ENCODE results near the gene PABPC1L.

The PABPC1L gene

DNA sequence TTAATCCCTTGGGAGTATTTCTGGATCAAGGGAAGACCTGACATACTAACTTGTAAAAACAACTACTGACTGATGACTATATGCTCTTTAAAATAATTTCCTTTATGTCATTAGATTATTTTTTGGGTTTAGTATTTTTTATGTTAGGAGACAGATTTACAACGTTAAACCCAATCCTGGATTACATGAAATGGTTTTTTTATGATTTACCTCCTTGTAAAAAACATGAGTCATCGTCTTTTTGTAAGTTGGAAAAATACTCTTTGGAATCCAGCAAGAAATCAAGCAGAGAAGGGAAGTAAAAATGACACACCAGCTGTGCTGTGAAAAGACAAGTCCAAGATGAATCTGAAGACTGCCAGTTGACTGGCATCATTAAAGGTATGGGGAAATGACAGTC, 63.2 kb downstream of the PABPC1L start:
- Histone ChIP-seq H3K9me3 (replicated peaks; ENCODE audit: insufficient read depth, low read length) (no peaks in the 10 kb centered on the region), H3K27ac (ENCODE audit: low read length) (no peak overlapping the region), H3K27me3 (replicated peaks; ENCODE audit: insufficient read depth, low read length) (no peaks in the 10 kb centered on the region), H4K20me1 (ENCODE audit: insufficient read depth, low read length) (no peaks in the 10 kb centered on the region), H2AFZ (ENCODE audit: low read length) (no peak overlapping the region), H3K9me2 (replicated peaks; ENCODE audit: insufficient read depth, low read length) (no peaks in the 10 kb centered on the region), H3F3A (ENCODE audit: insufficient read depth, low read length) (peaks cover 73% of the 10 kb centered on the region), H3K4me2 (ENCODE audit: low read depth, low read length) (peak overlapping the region; percentile 38; the same call in 1 of the 2 replicates), H3K79me2 (ENCODE audit: low read length) (peaks cover 88% of the 10 kb centered on the region), H3K4me1 (ENCODE audit: low read length) (peaks cover 61% of the 10 kb centered on the region), H3K9ac (ENCODE audit: low read length) (no peak overlapping the region), H3K36me3 (replicated peaks; ENCODE audit: insufficient read depth, low read length) (peaks cover 24% of the 10 kb centered on the region), H3K4me3 (ENCODE audit: low read length) (no peak overlapping the region)
- no peak for DNase-seq
- TF ChIP-seq EZH2phosphoT487 (IDR thresholded peaks at IDR 0.05; ENCODE audit: low read length) (no peak), CTCF (IDR thresholded peaks at IDR 0.05; ENCODE audit: low read length) (no peak), EZH2 (optimal IDR thresholded peaks at IDR 0.05; ENCODE audit: low read depth, low read length) (no peak)

DNA sequence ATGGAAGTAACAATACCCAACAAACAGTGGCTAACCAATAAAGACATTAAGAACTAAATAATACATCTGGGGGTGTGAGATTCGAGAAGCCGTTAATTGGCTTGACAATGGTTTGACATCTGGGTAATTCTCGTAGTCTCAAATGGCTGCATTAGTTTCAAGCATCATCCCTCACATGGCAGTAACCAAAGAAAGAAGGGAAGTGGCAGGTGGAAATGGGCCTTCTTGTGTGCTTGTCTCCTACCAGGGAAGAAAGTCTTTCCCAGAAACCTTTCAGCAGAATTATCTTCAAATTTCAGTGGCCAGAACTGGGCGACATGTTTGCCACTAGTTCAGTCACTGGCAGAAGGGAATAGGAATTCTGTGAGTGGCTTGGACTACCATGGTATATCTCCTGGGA, 66.8 kb downstream of the PABPC1L start:
- TF ChIP-seq EZH2 (optimal IDR thresholded peaks at IDR 0.05; ENCODE audit: low read depth, low read length) (no peak), CTCF (IDR thresholded peaks at IDR 0.05; ENCODE audit: low read length) (no peak), EZH2phosphoT487 (IDR thresholded peaks at IDR 0.05; ENCODE audit: low read length) (no peak)
- peaks cover 30% of the 10 kb centered on the region for H3K36me3 ChIP-seq (replicated peaks; ENCODE audit: insufficient read depth, low read length)
- H2AFZ ChIP-seq (ENCODE audit: low read length), result no peak overlapping the region
- H3K9me3 ChIP-seq (replicated peaks; ENCODE audit: insufficient read depth, low read length), result no peaks in the 10 kb centered on the region
- no peak overlapping the region for H3K4me3 ChIP-seq (ENCODE audit: low read length)
- H3K4me1 ChIP-seq (ENCODE audit: low read length), result peaks cover 65% of the 10 kb centered on the region
- peaks cover 56% of the 10 kb centered on the region for H3F3A ChIP-seq (ENCODE audit: insufficient read depth, low read length)
- no peaks in the 10 kb centered on the region for H3K9me2 ChIP-seq (replicated peaks; ENCODE audit: insufficient read depth, low read length)
- H3K27me3 ChIP-seq (replicated peaks; ENCODE audit: insufficient read depth, low read length), result no peaks in the 10 kb centered on the region
- H3K79me2 ChIP-seq (ENCODE audit: low read length), result peaks cover 90% of the 10 kb centered on the region
- H3K27ac ChIP-seq (ENCODE audit: low read length), result peak overlapping the region; percentile 99; the same call in 1 of the 2 replicates
- no peak for DNase-seq
- H3K9ac ChIP-seq (ENCODE audit: low read length), result no peak overlapping the region
- no peaks in the 10 kb centered on the region for H4K20me1 ChIP-seq (ENCODE audit: insufficient read depth, low read length)
- H3K4me2 ChIP-seq (ENCODE audit: low read depth, low read length), result peak overlapping the region; percentile 80; the same call in 1 of the 2 replicates

- Histone ChIP-seq H3K27ac (ENCODE audit: low read length) (peak overlapping the region; percentile 99), H3K4me3 (ENCODE audit: low read length) (peak overlapping the region; percentile 43; the same call in 1 of the 2 replicates), H2AFZ (ENCODE audit: low read length) (no peak overlapping the region), H3K27me3 (replicated peaks; ENCODE audit: insufficient read depth, low read length) (no peaks in the 10 kb centered on the region), H3K9ac (ENCODE audit: low read length) (peak overlapping the region; percentile 75), H3F3A (ENCODE audit: insufficient read depth, low read length) (peaks cover 42% of the 10 kb centered on the region), H3K79me2 (ENCODE audit: low read length) (peaks cover 92% of the 10 kb centered on the region), H3K9me2 (replicated peaks; ENCODE audit: insufficient read depth, low read length) (no peaks in the 10 kb centered on the region), H3K9me3 (replicated peaks; ENCODE audit: insufficient read depth, low read length) (no peaks in the 10 kb centered on the region), H3K36me3 (replicated peaks; ENCODE audit: insufficient read depth, low read length) (peaks cover 22% of the 10 kb centered on the region), H3K4me1 (ENCODE audit: low read length) (peaks cover 54% of the 10 kb centered on the region), H4K20me1 (ENCODE audit: insufficient read depth, low read length) (no peaks in the 10 kb centered on the region), H3K4me2 (ENCODE audit: low read depth, low read length) (peak overlapping the region; percentile 80)
- TF ChIP-seq CTCF (IDR thresholded peaks at IDR 0.05; ENCODE audit: low read length) (no peak), EZH2phosphoT487 (IDR thresholded peaks at IDR 0.05; ENCODE audit: low read length) (no peak), EZH2 (optimal IDR thresholded peaks at IDR 0.05; ENCODE audit: low read depth, low read length) (no peak)
- DNase-seq, result peak; percentile 91
Measured at GRCh38 chr20:44979090-44979621, 69.3 kb downstream of the PABPC1L start.

Measured in MM.1S (cell line).